Activated T-helper 9 cell treated with anti-CD3 and anti-CD28 coated beads, Interleukin-2, amount 50 U/mL, for 16 hours (primary cell): ENCODE results near the gene NCAPD3.
"Not testable (repeated sequence)": the region's sequence is repeated elsewhere in the genome, so short reads cannot be mapped to it uniquely, and the experiment has no call there.

Experiments
- DNase-seq: peaks from one replicate; pipeline ENCODE4 v3.0.0-alpha.2; 2020; ENCODE audit warnings: low read depth

Gene NCAPD3

DNA sequence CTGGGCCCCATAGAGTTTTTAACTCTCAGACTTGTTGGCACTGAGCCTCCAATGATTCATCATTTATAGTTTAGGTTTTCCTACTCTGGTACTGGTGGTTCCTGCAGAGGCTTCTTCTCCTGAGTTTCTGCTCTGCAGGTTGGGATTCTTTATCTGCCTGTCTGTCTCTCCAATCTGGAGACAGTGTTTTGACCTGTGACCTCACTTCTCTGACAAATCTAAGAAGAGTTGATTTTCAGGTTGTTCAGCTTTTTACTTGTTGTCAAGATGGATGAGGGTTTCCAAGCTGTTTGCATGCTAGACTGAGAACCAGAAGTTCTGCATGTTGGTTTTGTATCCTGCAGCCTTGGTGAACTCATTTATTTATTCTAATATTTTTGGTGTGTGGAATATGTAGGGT lies 91.0 kb downstream of the NCAPD3 start:
- no peak for DNase-seq

- DNase-seq, result no peak
Measured at GRCh38 chr11:134131628-134132244, 92.0 kb downstream of the NCAPD3 start.

- no peak for DNase-seq
Measured at GRCh38 chr11:134126217-134126822, 97.4 kb downstream of the NCAPD3 start.

DNA sequence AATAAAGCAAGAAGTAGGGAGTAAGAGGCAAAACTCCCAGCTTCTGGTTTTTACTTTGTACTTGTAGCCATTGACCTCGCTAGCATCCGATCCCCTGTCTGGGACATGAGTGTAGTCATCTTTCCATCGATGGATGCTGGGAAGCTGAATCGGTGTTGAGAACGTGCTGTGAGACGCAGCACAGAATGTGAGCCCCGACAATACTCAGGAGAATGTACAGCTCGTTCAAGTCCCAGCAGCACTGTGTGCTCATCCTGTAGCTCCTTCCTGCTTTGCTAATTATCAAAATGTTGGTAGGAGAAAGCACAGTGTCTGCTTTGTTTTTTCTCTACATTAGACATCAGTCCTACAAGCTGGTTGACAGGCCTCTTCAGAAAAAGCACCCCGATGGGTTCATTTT lies 98.3 kb downstream of the NCAPD3 start:
- DNase-seq, result no peak

DNA sequence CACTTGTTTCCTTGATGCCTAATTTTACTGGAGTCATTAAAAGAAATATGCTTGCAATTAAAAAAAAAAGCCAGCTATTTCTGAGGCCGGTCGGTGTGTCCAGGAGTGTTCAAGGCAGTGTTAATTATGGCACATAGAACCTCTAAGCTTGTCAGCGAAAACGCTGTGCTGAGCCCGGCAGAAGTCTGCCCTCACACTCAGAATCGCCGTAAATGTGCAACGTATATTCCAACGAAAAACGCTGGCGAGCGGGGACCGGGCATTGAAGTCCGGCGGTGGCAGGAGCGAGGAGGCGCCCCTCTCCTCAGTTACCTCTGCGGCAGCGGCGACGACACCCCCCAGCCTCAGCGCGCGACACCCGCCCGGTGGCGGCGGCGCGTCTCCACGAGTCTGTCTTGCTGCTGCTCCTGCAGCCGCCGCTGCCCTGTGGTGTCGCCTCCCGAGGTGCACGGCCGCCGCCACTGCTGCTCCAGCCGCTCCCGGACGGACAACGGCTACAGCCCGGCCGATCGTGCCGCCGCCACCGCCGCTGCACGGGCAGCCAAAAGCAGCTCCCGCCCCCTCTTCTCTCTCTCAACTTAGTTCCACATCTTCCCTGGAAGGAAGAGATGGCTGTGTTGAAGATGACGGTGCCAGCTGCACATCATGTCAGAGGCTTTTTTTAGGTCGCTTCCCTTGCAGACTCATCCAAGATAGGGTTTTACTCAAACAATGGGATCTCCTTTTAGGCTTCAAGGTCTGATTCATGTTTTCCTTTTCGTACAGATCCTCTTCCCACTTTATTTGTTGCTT lies 98.9 kb downstream of the NCAPD3 start:
- no peak for DNase-seq

DNA sequence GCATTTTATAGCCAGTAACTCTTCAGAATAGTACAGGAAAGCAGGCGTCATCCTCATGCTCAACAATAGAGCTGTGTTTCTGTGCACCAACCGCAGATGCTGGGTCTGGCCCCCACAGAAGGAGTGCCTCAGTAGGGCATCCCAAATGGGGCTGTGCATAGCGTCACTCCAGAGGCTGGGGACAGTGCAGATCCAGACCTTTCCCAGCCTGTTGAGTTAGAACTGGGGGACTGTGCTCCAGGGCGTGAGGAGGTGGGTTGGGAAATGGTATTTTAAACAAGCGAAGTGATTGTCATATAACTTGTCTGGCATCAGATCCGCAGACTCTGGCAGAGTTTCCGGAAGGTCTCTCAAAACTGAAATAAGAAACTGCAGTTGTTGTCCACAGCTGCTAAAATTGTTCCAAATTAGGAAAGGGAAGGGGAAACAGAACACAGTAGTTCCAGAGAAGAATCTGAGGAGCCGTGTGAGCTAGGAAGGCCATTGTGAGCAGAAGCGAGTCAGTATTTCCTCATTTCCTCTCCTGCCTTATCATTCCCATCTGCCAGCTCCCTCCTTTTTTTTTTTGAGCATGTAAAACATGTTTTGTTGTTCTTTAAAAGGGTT lies 102.7 kb downstream of the NCAPD3 start:
- no peak for DNase-seq

GRCh38 chr11:134120143-134120850 lies 103.5 kb downstream of the NCAPD3 start:
- no peak for DNase-seq

- no peak for DNase-seq
Measured at GRCh38 chr11:134119094-134119493, 104.7 kb downstream of the NCAPD3 start.

DNA sequence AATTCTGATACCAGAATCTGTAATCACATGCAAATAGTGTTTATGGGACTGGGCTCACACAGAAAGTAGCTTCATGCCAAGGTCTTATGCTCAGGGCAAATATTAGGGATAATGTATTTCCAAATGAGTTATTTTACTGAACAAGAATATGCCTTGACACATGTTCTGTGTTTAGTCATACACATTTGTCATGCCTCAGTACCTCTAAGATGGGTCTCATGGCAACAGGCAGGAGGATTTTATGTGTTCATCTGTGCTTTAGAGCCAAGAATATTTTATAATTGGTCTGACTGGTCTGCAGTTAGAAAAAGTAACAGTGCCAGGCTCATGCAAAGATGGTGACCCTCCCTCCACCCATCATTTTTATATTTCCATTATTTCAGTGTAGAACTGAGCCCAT lies 105.8 kb downstream of the NCAPD3 start:
- DNase-seq, result no peak

DNA sequence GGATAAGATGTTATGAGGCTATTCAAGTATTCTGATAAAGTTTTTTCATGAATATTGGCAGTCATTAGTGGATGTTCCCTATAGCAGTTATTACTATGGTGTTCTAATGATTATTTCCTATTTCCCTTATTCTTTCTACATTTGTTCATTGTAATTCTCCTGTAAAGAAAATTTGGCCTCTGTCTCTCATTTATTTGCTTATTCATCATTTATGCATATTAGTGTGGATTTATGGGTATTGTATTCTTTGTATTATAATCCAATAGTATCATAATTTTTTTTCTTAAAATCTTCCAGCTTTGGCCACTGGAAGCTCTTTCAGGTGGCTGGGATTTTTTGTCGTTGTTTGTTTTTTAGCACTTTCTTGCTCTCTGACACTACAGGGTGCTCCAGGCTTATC lies 107.6 kb downstream of the NCAPD3 start:
- DNase-seq, result no peak

- not testable (repeated sequence) for DNase-seq
Measured at GRCh38 chr11:134113787-134114186, 110.0 kb downstream of the NCAPD3 start.

DNA sequence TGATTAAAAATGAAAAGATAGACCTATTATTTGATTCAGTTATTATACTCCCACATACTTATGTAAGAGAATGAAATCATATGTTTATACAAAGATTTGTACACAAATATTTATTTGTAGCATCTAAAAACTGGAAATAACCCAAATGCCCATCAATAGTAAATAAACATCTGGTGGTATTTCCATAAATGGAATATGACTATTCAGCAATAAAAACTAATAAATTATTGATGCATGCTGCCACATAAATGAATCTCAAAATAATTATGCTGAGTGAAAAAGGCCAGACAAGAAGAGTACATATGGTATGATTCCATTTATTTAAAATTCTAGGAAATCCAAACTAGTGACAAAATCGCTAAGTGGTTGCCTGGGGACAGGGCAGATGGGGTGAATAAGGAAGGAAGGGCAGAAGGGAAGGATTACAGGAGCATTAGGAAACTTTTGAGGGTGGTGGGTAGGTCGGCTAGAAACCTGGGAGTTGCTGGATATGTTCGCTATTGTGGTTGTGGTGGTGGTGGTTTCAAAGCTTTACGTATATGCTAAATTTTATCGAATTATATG lies 113.4 kb downstream of the NCAPD3 start:
- no peak for DNase-seq
